ENCODE measurements around the gene HIVEP3.

HIVEP3 gene

DNA sequence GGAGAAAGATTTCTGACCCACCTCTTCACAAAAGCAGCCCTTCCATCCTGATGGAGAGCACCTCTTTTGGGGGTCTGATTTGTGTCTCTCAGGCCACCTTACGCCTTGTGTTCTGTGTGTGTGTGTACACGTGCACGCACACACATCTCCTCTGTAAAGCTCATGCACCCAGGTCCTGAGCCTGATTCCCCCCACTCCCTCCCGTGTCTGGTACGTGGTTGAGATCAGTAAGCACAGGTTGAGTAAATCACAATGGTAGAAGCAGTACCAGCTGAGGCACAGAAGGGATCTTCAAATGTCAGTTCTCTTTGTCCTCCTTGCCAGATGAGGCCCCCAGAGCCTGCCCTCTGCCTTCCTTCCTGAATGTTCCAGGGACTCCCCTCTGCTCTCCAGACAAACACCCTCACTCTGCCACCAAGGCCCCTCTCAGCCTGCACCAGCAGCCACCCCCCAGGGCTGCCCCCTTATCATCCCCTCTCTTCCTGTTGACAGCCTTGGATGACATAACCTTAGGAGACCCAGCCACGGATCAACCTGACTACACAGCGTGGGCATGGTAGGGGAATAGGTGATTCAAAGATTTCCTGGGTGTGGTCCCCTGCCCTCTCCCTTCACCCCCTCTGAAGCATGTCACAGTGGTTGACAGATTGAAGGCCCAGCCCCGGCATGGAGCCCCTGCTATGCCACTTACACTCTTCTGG lies 112.8 kb downstream of the HIVEP3 start:
- in situ Hi-C loops (cut with MboI; ENCODE audit: low pct_unique_long_range_greater_than_20kb, low sequenced_read_pairs) = no loop called here
- no peak for DNase-seq

DNA sequence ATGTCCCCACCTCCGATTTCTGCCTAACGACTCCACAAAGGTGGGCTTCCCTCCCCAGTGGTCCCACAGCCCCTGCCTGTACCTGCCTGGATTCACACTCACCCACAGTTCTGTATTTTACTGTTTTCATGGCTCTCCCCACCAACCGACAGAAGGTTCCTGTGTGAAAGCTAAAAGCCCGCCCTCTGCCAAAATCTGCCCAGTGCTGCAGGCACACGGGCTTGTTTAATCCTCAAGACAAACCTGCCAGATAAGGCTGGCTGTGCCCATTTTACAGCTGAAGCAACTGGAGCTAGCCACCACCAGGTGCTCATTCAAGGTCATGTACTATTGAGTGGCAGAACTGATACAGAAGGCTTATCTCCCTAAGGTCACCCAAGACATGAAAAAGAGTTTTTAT lies 114.5 kb downstream of the HIVEP3 start:
- DNase-seq = no peak
- in situ Hi-C loops (cut with MboI; ENCODE audit: low pct_unique_long_range_greater_than_20kb, low sequenced_read_pairs) = no loop called here

DNA sequence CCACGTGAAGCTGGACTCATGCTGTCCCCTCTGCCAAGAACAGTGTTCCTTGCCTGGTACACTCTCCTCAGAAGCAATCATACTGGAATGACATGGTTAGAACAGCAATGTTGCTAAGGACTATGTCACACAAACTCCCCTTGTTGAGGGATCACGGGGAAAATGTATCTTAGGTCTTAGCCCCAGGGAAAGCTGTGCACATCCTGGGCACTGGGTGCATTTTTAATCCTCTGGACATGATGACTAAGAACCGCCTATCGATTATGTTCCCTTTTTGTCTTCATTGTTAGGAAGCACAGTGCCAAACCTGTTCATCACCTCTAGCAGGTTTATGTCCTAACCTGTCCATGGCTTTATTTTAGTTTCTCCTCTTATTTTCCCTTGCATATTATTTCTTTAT lies 115.1 kb downstream of the HIVEP3 start:
- in situ Hi-C loops (cut with MboI; ENCODE audit: low pct_unique_long_range_greater_than_20kb, low sequenced_read_pairs) = no loop called here
- DNase-seq = no peak

DNA sequence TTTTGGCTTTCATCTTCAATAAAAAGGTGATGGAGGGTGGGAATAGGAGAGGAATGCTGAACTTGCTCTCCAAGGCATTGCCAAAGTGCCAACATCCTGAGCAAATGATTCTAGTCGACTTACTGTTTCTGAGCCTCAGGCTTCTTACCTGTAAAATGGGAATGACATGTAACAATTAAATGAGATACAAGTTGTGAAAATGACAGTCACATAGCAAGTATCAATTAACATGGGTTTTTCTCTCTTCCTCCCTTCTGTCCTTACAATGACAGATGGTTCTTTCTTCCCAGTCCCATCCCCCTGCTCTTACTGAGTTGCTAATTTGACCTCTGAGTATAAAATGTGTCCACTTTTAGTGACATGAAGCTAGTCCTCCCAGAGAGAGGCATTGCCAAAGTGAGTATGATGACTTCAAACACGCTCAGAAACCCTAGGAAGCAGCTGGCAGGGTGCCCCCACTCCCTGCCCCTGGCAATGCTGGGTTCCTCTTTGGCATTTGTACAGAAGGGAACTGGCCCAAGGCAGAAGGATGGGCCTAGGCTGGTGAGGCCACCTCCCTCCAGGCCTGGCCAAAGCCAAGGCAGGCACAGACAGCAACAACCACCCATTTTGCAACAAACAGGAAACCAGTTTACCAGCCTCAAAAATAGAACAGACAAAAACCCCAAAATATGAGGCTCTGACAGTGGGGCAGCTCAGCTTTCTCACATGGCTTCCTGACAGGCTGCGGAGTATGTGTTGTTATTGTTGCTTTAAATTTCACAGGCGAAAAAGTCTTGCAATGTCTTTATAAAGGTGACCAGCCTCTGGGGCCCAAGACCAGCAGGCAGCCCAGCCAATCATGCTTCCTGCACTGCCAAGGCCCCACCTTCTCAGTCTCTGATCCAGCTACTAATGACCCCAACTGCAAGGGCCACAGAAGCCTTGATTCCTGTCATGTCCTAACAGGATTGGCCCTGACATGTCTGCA lies 115.9 kb downstream of the HIVEP3 start:
- peak; percentile 76 for DNase-seq
- in situ Hi-C loops (cut with MboI; ENCODE audit: low pct_unique_long_range_greater_than_20kb, low sequenced_read_pairs) = no loop called here

DNA sequence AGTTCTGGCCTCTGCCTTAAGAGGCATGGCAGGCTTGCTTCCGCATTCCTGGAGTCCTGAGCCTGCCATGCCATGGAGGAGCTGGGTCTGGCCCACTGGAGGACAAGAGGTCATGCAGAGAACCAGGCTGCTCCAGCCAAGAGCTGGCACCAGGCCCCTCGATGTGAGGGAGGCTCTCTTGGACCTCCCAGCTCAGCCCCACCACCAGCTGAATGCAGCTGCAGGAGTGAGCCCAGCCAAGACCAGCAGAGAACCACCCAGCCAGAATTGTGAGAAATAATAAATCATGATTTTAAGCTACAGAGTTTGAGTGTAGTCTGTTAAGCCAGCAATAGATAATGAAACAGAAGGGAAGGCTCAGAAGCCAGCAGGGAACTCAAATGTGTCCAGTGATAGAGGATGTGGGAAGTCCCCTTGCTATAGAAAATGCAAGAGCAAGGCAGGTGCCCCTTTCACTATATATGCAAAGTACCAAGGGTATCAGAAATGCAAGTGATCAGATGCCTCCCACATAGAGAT lies 118.4 kb downstream of the HIVEP3 start:
- no peak for DNase-seq
- in situ Hi-C loops (cut with MboI; ENCODE audit: low pct_unique_long_range_greater_than_20kb, low sequenced_read_pairs) = no loop called here

DNA sequence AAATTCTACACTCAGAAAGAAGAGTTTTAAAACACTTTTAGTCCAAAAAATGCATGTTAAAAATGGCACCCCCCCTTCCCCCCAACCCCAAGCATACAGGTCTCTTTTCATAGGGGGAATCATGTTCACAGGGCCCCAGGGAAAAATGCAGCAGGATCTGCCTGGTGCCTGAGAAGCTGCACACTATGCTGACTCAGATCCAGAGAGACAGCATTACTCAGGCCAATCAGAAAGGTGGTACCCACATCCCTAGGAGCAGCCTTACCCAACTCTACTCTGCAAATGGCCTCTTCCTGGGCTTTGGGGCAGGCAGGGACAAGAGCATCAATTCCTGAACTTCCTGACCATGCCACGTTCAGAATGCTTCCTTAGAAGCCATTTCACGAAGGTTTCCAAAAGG lies 119.0 kb downstream of the HIVEP3 start:
- DNase-seq = no peak

DNA sequence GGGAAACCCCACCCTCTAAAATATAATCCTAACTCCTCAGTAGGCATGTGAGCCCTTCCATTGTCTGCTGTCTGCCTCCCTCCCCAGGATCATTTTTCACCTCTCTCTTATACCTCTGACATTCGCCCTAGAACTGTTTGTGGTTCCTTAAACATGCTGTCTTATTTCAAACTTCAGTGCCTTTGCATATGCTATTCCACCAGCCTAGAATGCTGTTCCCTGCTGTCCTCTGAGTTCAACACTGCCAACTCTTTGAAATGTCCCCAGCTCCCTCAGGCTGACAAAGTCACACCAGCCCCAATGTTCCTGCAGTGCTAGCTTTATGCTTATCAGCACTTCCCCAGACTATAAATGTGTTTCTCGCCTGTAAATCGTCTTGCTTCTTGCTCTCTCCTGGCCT lies 119.5 kb downstream of the HIVEP3 start:
- in situ Hi-C loops (cut with MboI; ENCODE audit: low pct_unique_long_range_greater_than_20kb, low sequenced_read_pairs) = no loop called here

More for the DNA sequence above, 119.0 kb downstream of the HIVEP3 start:
- in situ Hi-C loops (cut with MboI; ENCODE audit: low pct_unique_long_range_greater_than_20kb, low sequenced_read_pairs) = no loop called here

DNA sequence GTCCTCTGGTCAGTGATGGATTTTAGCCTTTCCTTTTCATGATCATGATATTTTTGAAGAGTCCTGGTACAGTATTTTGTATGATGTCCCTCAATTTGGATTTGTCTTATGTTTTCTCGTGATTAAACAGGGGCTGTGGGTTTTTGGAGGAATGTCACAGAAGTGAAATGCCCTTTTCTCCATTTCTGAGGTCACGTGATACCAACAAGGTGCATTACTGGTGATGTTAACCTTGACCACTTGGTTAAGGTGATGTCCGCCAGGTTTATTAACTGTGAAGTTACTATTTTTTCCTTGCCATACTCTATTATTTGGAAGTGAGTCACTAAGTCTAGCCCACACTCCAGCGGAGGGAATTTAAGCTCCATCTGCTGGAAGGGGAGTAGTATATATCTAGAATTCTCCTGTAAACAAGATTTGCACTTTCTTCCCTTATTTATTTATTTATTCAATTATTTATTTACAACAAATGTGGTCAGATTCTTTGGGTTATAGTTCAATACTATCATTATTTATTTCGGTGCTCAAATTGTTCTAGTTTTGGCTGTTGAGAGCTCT lies 123.4 kb downstream of the HIVEP3 start:
- in situ Hi-C loops (cut with MboI; ENCODE audit: low pct_unique_long_range_greater_than_20kb, low sequenced_read_pairs) = no loop called here

More for the DNA sequence above, 119.5 kb downstream of the HIVEP3 start:
- no peak for DNase-seq

DNA sequence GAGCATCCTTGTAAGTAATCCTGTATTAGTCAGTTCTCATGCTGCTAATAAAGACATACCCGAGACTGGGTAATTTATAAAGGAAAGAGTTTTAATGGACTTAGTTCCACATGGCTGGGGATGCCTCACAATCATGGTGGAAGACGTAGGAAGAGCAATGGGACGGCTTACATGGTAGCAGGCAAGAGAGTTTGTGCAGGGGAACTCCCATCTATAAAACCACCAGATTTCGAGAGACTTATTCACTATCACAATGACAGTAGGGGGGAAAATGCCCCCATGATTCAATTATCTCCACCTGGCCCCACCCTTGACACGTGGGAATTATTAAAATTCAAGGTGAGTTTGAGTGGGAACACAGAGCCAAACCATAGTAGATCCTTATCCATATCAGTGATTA lies 124.7 kb downstream of the HIVEP3 start:
- in situ Hi-C loops (cut with MboI; ENCODE audit: low pct_unique_long_range_greater_than_20kb, low sequenced_read_pairs) = no loop called here
- no peak for DNase-seq

More for the DNA sequence above, 123.4 kb downstream of the HIVEP3 start:
- no peak for DNase-seq

DNA sequence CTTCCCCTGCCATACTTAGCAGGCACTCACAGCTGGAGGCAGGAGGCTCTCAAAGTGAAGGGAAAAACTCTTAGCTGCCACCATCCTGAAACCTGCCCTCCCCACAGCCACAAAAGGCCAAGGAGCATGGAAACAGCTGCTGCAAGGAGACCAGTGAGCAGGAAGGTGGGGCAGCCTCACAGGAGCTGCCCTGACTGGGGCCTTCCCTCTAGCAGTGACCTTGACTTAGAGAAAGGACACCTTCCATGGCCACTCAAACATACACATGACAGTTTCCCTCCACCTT lies 126.3 kb downstream of the HIVEP3 start:
- DNase-seq = no peak
- in situ Hi-C loops (cut with MboI; ENCODE audit: low pct_unique_long_range_greater_than_20kb, low sequenced_read_pairs) = no loop called here

DNA sequence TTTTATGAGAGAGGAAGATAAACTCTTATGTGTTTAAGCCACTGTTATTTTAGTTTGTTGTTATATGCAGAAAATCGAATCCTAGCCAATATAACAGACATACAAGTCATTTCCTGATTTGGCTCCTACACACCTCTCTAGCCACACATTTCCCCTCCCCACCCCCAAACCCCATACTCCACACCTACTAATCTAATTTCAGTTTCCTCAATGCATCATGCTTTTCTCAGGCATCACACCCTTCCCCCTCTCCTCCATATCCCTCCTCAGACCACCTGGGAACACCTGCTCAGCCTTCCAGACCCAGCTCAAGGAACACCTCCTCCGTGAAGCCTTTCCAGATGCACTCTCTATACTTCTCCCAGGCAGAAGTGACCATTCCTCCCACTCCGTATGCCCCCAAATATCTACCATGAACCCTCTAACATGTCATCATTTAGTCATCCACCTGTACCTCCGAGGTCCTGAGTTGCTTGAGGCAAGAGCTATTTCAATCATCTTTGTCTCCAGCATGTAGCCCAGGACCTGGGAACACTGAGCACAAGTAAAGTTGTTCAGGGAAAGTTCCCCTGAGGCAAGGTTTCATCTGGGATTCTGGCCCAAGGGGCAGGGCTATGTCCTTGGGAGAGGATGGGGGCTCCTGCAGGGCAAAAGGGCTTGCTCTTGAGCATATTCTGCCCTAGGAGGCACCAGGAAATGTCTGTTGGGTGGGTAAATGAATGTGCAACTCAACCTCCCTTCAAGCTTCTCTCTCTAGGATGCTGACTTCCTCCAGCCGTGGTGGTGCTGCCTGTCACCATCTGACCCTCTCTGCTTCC lies 126.8 kb downstream of the HIVEP3 start:
- in situ Hi-C loops (cut with MboI; ENCODE audit: low pct_unique_long_range_greater_than_20kb, low sequenced_read_pairs) = no loop called here
- DNase-seq = no peak

DNA sequence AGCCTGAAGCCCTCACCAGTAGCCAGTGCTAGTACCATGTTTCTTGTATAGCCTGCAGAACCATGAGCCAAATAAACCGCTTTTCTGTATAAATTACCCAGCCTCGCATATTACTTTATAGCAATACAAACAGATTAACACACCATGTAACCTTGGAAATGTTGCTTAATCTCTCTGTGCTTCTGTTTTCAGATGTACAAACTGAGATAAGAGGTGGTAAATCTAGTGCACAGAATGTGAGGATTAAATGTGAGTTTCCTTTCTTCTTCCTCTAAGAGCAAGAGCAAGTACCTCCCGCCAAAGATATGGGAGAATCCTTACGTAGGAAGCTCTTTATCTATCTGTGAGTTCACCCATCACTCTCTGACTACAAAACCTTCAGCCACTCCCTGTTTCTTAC lies 128.4 kb downstream of the HIVEP3 start:
- DNase-seq = no peak
- in situ Hi-C loops (cut with MboI; ENCODE audit: low pct_unique_long_range_greater_than_20kb, low sequenced_read_pairs) = no loop called here

DNA sequence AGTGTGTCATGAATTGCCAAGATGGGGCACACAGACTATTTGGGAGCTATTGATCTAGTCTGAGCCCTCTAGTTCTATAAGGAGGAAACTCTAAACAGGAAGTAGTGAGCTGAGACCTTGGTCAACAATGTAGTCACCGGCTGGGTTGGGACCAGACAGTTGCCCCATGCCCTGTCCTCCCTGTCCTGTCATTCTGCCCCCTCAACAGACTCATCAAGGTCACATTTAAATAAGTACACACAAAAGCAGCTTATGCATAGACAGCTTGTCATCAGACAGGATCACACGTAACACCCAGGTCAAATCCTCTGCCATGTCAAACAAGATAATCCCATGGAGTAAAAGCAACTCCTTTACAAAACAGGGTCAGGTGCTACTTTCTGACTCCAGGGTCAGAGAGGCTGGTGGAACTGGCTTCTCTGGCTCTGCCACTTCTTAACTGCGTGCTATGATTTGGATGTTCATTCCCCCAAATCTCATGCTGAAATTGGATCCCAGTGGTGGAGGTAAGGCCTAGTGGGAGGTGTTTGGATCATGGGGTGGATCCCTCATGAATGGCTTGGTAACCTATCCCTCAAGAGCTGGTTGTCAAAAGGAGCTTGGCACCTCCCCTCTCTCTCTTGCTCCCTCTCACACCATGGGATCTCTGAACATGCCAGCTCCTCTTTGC lies 128.9 kb downstream of the HIVEP3 start:
- no peak for DNase-seq
- in situ Hi-C loops (cut with MboI; ENCODE audit: low pct_unique_long_range_greater_than_20kb, low sequenced_read_pairs) = no loop called here

DNA sequence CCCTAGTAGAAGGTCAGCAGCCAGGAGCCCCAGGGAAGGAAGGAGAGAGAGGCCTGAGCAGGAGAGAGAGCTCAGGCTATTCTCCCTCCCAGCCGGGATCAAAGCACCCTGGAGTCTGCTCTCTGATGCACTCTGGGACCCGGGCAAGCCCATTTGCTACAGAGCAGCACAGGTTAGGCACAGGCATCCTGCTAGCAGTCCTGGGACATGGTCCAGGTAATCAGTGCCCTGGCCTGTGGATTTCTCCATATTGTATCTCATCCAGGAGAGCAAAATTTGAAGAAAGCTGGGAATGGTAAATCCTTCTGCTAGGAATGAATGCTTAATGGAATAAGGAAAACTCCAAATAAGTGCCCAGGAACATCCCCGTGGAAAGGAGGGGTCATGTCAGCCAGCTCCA lies 130.3 kb downstream of the HIVEP3 start:
- in situ Hi-C loops (cut with MboI; ENCODE audit: low pct_unique_long_range_greater_than_20kb, low sequenced_read_pairs) = no loop called here
- no peak for DNase-seq

DNA sequence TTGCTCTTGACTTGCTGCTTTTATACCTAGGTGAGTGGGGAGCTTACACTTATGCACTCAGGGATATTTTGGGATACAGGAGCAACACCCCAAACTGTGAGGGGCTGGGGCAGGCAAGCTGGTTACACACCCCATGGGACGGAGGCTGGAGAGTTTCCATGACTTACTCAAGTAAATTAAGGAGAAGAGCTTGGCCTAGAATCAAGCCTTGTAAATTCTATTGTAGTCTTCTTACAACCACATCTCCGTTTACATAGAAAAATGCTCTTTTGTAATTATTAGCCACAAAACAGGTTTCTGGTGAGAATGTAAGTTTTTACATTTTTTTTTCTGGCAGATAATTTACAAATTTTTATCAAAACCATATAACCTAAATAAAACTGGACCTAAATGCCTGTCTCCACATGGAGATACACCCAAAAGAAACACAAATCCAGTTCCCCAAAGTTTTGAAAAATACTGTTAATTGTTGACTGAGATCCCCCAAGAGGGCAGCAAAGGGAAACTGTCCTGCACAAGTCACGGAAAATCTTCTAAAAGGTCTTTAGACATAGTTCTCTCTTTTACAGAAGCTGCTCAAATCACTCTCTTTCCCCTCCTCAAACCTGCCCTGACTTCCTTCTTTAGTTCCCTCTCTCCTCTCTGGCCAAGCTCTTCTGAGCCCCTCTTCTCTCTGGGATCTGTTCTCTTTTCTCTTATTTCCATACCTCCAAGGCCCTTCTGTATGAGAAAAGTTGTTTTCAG lies 134.0 kb downstream of the HIVEP3 start:
- in situ Hi-C loops (cut with MboI; ENCODE audit: low pct_unique_long_range_greater_than_20kb, low sequenced_read_pairs) = no loop called here
- peak; percentile 51 for DNase-seq

DNA sequence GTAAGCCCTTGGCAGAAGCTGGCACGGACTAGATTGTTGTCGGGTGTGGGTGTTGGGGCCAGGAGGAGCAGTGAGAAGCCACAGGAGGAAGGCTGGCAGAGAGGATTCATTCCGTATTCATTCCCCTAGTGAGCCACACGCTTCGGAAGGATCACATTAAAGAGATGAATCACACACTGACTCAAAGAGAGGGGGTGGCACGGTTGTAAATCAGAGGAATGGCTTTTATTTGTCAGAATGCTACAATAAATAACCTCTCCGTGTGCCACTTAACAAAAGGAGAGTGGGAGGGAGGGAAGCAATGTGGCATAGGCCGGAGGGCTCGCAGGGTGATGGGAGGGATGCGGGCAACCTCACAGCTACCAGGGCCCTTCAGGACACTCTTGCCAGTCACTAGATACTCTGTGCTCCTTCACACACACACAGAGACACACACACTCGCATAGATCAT lies 135.5 kb downstream of the HIVEP3 start:
- in situ Hi-C loops (cut with MboI; ENCODE audit: low pct_unique_long_range_greater_than_20kb, low sequenced_read_pairs) = no loop called here
- no peak for DNase-seq

DNA sequence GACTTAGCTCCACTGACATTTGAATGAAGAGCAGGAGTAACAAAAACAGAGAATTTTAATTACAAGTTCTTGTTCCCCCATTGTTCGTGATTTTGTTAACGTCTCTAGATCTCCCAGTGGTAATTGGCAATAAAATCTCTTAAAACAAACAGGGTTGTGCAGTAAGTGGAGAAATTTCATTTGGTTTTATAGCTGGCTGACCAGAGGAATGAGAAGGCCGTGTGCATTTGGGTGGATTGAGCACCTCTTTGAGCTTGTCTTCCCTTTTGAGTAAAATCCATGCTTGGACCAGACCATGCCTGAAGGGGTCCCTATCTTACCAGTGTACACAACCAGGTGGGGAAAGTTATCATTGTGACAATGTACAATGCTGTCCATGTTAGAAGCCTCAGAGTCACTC lies 137.8 kb downstream of the HIVEP3 start:
- in situ Hi-C loops (cut with MboI; ENCODE audit: low pct_unique_long_range_greater_than_20kb, low sequenced_read_pairs) = no loop called here
- DNase-seq = no peak

DNA sequence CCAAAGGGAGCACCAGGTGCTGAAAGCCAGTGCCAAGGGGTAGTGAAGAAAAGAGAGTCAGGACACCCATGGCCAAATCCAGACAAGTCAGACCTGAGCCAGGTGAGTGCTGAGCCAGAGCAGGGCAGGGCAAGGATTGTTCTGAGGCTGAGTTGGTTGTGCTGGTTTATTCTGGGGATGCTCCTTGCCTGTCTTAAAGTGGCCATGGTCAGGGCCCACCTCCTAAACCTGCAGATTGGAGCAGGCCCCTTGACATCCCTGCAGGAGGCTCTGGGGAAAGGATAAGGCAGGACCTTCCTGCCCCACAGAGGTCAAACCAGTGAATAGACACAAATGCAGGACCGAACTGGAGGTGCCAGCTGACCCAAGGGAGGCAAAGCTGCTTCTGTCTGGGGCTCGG lies 138.4 kb downstream of the HIVEP3 start:
- no peak for DNase-seq
- in situ Hi-C loops (cut with MboI; ENCODE audit: low pct_unique_long_range_greater_than_20kb, low sequenced_read_pairs) = no loop called here

Measured in KBM-7 (cell line).